SW 1271 (cell line): ENCODE measurements around the gene TLX3.
"Not testable (repeated sequence)": the region's sequence is repeated elsewhere in the genome, so short reads cannot be mapped to it uniquely, and the experiment has no call there.

Source experiments
- DNase-seq, 2 experiments: peaks; one replicate each; lab custom pipeline; 2025; lab: John Stamatoyannopoulos, UW

The TLX3 gene

DNA sequence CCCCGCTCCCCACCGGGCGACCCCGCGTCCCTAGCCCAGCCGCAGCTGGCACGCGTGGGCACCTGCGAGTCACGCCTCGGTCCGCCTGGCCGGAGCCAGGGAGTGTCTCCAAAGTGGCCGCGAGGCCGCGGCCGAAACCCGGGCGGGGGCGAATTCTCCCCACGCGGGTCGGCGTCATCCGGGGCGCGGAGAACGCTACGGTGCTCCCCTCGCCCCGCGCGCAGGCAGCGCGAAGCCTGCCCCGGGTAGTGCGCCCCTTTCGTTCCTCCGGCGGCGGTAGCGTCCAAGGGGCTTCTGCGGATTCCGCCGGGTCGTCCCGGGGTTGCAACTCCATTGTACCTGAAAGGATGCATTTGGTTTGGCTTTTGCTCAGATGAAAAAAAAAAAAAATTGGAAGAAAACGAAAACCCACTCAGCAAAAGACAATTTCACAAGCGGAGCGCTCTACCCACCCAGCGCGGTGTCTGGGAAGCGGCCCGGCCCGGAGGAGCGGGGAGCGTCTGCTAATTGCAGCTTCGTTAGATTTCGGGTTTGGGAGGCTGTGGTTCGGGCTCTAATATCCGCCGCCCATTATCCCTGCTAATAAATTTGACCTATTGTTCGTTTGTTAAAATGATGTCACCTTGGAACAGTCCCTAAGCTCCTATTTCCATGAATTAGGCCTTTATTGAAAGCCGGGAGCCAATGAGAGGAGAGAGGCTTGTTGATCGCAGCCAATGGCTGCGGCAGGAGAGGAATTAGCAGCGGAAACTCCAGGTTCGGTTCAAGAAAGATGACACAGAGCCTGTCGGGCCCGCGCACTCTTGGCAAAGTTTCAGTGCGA, at the start of gene TLX3:
Gene TLX3, plus strand, starts transcription at position 796 of the 823 bp plus-strand sequence. CDS start 118 bp downstream, outside the sequence.
- no peak for DNase-seq

DNA sequence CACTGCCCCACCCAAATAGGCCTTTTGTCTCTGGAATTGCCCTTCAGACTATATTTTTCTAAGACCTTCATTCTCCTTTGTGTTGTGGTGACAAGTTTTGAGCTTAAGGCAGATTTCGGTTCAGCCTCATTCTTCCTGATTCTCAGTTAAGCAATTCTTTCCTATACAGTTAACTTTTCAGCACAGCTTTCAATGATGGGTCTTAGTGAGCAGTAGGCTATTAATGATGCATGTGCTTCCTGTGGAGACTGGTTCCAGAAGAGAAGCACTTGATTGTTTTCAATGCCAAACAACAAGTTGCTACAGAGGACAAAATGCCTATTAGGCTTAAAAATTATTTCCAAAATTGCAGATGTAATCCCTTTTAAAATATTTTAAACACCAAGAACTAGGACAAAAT, 47.7 kb upstream of the TLX3 start:
- DNase-seq, result no peak

- DNase-seq, result no peak
These were observed 47.1 kb upstream of the TLX3 start for GRCh38 chr5:171261904-171262303.

GRCh38 chr5:171263181-171263580, 45.9 kb upstream of the TLX3 start:
- no peak for DNase-seq

DNA sequence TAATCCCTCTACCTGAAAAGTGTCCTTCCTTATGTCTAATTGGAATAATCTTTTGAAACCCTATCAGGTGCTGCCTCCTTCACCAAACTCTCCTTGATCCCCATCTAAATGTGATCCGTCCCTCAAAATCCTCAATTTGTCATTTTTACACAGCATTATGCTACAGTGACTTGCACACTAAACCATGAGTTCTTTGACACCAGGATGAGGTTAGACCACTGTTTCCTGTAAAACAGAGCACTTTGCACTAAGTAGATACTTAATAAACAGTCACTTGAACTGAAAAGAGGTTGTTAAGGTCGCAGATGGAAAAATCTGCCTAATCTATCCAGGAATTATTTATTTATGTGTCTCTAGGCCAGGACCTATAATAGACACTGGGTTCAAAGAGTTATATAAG, 44.2 kb upstream of the TLX3 start:
- no peak for DNase-seq

DNA sequence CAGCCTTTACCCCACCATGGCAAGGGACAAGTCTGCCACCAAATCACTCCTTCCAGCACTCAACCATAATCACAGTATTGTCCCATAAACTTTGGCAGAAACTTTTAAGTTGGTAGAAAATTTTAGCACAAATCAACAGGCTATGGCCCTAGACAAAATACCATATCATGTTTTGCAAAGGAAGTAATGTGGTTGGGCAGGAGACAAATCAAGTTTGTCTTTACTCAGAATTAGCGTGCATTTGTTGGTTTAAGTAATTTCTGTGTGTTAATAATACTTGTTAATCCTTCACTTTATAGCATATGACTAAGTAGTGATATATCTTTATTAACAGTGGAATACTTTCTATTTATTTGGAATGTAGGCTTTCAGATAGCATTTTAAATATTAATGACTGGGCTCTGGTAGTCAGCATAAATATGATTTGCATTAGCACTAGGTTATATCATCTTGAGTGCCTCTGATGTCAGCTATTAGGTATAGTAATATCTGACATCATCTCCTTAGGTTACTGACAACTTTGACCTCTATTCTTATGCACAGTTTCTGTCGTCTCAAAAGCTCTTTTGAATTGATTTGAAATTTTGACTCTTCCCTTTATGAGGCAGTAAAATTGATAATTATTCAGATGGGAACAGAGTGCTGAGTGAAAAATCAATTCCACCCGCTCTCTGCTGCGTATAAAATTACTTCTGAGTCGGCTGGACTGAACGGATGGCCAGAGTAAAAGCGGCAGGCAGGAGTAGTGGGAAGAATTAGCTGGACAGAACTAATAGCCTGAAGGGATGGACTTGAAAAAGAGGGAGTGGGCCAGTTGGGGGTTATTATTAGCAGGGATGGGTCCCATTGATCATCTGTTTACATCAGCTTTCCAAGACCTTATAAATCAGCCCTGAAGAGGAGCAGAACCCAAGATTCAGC, 40.1 kb upstream of the TLX3 start:
- DNase-seq, result no peak

- DNase-seq, result no peak
These were observed 39.3 kb upstream of the TLX3 start for GRCh38 chr5:171269717-171270116.

GRCh38 chr5:171270136-171270535, 38.9 kb upstream of the TLX3 start:
- no peak for DNase-seq

GRCh38 chr5:171271798-171272197, 37.2 kb upstream of the TLX3 start:
- no peak for DNase-seq

DNA sequence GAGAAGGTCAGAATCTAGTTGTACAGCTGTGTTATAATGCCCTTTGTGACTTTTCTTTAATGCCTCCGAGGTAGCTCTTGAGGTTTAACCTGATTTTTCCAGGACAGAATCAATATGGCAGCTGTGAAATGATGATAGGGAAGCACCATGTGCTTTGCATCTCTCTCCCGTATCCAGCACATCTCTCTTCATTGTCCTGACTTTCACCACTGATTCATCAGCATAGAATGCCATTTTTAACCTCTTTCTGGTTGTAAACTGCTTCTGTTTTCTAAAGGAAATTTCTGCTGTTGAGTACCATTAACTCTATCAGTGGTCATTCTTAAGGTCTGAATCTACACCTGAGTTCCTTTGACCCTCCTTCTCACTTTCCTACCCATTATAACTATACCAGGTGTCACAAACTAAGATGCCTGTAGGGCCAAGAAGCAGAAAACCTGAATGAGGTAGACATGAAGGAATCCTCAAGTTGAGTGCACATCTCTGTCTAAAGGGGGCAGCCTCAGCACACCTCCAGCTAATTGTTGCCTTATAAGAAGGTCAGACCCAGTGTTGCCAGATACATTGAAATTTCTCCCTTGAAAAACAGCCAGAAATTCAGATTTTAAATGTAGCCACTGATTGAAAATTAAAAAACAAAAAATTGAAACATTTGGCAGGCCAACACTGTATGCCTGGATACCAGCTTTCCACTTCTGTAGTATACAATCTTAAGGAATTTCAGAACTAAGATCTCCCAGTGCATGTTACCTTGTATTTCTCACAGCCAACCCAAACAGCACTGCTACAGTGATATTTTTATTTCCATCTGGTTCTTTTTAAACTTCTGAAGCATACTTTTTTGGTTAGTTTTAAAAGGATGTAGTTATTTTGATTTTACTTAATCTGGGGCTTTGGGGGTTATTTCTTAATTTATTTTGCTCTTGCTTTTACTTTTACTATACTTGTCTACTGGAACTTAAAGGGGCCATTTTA, 35.8 kb upstream of the TLX3 start:
- DNase-seq, result peak; percentile 9 to 47

DNA sequence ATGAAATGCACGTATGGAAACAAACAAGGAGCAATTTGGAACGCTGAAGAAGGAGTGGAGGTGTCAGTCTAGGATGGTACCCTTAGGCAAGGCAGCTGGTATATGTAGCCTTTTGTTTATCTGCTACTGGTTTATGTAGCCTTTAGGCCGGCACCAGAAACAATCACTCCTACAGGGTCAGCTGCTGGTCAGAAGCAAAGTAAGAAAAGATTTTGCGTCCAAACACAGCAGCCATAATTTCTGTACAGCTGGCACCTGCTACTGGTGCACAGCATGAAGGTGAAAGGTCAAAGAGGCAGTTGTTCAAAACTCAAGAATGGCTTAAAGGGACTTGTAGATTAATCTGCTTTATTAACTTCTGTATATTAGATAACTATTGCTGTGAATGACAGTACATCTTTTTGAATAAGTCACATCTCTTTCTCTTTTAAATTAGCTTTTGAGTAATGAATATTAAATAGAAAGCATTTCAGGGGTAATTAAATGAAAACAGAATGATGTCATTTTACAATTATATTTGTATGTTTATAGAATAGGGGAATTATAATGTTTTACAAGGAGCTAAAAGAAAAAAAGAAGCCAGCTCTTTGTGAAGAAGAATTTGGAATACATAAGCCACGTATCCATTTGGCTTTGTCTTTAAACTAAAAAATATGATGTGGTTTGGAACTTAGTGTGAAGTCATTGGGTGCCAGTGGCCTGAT, 33.1 kb upstream of the TLX3 start:
- DNase-seq, result no peak

GRCh38 chr5:171283753-171284152, 25.3 kb upstream of the TLX3 start:
- DNase-seq, result no peak

GRCh38 chr5:171285465-171285864, 23.6 kb upstream of the TLX3 start:
- no peak for DNase-seq

GRCh38 chr5:171288066-171288465, 21.0 kb upstream of the TLX3 start:
- DNase-seq, result no peak

DNA sequence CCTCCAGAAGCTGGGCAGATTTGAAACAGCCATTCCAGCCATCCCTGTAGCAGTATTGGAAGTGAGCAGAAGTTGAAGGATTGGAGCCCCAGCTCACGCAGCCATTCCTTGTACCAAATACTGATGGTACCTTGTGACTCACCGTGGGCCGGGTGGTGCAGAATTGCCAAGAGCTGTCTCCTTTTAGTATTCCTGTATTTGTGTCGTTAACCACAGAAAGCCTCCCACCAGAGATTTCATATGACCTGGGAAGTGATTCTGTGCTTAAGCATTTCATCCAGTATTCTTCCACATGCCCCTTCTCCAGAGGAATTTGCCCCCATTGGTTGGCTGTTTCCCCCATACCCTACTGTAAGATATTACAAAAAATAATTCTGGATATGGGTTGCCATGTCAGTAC, 17.7 kb upstream of the TLX3 start:
- no peak for DNase-seq

DNA sequence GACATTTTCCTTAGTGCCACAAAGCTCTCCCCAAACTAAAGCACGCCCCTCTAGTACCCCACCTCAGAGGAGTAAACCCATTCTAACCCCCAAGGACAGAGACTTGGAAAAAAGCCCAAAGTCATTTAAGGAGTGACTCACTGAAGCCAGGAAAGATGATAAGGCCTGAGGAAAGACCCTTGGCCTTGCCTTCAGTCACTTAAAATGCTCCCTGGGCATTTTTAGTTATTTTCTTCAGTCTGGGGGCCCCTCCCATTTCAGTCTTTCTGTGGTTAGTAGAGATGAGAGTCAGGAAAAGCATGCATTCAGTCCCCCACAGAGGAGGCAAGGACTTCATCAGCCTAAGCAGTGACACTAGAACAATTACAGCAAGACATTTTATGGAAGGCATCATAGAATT, 13.7 kb upstream of the TLX3 start:
- DNase-seq, result no peak

GRCh38 chr5:171295801-171296200, 13.2 kb upstream of the TLX3 start:
- DNase-seq, result no peak

- DNase-seq, result not testable (repeated sequence)
These were observed 11.1 kb upstream of the TLX3 start for GRCh38 chr5:171297941-171298340.

DNA sequence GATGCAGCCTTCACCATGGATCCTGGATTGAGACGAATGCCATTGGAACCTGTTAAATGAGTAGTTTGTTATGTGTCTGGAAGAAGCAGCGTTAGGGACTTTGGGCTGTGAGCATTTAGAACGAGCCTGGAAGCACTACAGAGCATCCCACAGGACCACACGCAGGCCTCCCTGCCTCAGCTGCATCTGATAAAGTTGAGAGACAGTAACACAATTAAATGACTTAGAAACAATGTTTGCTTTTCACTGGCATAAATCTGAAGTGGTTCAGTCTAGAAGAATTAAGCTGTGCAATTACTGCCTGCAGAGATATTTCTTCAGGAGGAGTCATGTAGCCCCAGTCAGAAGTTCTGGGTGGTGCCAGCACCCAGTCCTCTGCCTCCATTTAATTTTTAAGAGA, 9.8 kb upstream of the TLX3 start:
- no peak for DNase-seq

DNA sequence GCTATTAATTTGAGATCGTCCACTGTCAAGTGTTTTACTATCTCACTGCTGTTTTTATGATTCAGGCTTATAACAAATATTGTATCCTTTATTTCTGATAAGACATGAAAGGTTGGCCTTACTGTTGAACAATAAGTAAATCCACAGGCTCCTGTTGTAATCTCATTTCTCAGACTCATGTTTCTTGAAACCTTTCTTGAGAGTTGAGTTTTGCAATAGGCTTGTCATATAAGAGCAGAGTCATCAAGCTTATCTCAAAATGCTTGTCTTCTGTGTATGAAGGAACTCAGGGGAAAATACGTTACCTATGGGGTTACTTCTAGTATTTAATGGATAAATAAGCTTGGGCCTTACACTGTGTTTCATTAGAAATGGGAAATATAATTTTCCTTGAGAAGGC, 9.2 kb upstream of the TLX3 start:
- no peak for DNase-seq

DNA sequence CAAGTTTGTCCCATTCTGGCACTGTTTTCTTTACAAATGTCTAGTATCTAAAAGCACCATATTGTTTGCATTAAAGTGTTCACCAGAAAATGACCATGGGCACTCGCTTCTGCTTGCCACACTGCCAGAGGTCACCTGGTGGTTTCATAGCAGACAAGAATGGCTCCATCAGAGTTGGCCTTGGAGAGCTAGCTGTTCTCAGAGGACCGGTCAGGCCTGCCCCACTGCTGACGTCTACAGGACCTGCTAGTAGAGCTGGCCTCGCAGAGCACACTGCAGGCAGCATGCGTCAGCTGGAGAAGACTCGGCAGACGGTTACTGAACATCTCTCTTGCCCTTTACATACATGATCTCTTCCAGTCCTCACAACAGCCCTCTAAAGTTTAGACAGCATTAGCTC, 8.7 kb upstream of the TLX3 start:
- no peak for DNase-seq
